ENCODE measurements around the gene CFAP54.
"Not testable (repeated sequence)": the region's sequence is repeated elsewhere in the genome, so short reads cannot be mapped to it uniquely, and the experiment has no call there.

The CFAP54 gene

DNA sequence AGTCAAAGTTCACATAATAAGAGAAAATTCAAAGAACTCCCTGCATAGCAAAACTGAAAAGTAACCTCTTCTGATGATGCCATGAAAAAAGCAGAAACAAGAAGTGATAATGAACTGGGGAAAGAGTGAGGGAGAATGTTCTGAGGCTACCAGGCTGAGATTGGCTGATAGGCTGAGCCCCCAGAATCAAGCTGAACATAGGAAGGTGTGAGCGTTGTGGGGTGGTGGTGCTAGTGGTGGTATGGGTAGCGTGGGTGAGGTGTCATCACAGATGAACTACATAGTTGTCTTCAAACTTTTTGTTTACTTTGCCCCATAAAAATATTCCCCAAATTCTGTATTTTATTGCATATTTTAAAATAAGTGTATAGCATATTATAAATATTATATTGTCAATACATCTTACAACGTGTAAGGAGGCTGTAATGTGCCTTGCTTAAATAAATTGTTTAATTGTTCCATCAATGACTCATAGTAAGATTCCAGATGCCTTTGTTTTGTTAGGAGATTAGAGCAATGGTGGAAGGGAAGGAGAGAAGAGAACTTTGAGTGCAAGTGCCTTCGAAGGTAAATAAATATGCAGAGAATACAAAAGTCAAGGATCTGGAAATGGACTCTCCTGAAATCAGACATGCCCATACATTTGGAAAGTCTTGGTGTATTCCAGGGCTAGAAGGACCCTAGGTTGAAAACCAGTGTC, 15.8 kb upstream of the CFAP54 start:
- no peak for FAIRE-seq

DNA sequence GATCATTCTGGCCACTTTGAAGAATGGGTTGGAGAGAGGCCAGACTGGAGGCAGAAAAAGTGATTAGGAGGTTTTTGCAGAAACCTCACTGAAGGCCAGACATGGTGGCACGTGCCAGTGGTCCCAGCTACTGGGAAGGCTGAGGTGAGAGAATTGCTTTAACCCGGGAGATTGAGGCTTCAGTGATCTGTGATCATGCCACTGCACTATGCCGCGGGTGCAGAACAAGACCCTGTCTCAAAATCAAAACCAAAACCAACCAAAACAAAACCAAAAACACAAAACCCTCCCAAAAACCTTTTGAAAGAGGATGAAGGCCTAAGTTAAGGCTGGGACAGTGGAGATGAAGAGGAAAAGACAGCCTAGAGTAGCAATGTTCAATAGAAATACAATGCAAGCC, 15.2 kb upstream of the CFAP54 start:
- FAIRE-seq: no peak

DNA sequence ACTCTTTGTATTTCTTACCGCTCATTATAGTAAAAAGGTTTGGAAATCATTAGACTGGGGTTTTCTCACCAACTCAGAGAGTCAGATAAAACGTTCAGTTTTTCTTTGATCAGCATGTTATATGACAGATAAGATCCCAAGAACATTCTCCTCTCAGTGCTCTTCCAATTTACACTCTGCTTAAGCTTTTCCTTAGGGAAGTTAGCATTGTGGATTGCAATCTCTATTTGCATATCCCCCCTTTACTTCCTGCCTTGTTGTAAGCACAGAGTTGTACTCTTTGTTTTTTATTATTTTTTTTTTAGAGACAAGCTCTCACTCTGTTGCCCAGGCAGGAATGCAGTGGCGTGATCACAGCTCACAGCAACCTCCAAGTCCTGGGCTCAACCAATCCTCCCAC, 11.4 kb upstream of the CFAP54 start:
- FAIRE-seq: no peak

DNA sequence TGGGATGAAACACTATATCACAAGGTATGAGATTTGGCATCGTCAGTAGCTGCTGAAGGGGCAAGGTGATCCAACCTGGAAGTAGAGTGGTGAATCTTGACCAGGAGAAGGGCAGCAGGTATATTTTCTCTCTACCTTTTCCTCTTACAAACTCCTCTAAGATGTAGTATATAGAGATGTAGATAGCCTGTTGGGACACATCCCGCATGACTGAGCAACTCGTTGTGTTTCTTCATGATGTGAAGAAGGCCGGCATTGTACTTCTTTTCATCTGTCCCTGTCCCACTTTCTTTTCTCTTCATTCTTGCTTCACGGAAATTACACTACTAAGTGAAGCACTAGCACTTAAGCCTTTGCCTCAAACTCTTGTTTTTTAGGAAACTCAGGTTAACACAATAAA, 7.3 kb upstream of the CFAP54 start:
- no peak for FAIRE-seq

DNA sequence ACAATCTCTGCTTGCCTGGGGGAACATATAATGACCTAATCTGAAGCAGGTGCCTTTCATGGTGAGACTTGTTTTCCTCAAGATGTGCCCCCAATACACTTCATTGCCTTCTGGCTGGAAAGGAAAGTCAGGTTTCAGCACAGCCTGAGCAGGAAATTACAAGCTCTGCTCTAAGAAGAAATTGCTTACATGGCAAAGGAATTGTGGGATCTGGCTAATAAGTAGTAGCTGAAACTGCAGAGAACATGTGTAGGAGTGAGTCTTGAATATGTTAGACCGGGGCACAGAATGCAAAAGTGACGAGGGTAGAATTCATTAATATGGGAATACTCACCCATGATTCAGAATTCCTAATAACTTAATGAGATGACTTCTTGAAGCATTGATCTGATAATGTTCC, 6.3 kb upstream of the CFAP54 start:
- no peak for FAIRE-seq

DNA sequence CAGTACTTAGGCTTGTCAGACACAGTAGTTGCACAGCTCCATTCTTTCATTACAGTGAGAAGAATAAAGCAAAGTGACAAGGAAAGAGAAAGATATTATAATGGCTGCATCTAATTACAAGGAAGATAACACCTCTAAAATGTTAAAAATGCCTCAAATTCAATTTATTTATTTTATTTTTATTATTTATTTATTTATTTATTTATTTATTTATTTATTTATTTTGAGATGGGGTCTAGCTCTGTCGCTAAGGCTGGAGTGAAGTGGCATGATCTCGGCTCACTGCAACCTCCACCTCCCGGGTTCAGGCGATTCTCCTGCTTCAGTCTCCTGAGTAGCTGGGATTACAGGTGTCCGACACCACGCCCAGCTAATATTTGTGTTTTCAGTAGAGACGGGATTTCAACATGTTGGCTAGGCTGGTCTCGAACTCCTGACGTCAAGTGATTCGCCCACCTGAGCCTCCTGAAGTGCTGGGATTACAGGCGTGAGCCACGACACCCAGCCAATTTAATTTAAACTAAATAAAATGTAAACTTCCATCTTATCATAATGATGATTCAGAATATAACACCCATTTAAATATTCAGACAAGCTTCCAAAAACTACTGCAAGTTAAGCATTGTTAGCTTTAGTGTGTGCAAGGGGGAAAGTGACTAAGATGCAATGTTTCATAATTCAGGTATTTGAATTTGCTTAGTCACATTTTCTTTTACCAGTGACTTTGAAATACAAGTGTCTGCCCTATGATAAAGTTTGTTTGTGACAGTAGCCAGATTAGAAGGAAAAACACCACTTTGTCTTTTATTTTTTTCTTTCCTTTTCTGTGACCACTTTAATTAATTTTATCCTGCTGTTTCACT, 2.4 kb upstream of the CFAP54 start:
- no peak for FAIRE-seq

DNA sequence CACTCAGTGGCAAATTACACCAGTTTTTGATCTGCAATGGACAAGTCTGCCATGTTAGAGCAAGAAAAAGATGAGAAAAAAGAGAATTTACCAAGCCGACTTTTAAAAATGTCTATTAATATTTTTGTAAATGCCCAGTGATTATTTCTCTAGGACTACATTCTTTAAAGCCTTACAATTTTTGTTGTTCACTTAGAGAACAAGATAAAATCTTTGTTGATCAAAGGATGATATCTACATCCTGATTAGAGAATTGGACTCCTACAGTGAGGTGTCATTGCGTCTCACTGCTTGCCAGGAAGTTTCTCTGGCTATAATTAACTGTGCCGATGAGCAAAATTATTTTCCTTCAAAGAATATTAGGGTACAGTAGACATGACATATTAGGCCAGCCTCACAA, 1.7 kb upstream of the CFAP54 start:
- no peak for FAIRE-seq

DNA sequence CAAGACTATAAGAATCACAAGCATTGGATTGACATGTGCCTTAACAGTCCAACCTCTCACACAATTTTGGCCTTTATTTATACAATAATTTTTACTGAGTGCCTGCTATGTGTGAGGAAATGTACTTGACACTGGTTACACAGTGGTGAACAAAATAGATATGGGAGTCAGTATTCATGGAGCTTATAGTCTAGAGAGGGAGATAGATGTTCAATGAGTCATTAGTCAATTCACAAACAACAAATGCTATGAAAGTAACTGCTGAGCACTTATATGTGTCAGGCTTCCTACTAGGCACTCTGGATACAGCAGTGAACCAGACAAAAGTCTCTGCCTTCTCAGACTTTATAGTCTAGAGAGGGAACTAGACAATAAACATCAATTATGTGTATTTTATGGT, 3.7 kb downstream of the CFAP54 start:
- no peak for FAIRE-seq

DNA sequence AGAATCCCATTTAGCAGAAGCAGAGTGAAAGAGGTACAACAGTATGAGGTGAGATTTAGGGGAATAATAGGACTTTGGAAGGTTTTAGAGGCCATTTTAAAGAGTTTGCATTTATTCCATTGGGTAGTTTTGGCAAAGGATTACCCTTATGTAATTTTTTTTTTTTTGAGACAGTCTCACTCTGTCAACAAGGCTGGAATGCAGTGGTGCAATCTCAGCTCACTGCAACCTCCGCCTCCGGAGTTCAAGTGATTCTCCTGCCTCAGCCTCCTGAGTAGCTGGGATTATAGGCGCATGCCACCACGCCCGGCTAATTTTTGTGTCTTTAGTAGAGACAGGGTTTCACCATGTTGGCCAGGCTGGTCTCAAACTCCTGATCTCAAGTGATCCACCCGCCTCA, 4.8 kb downstream of the CFAP54 start:
- FAIRE-seq: not testable (repeated sequence)

DNA sequence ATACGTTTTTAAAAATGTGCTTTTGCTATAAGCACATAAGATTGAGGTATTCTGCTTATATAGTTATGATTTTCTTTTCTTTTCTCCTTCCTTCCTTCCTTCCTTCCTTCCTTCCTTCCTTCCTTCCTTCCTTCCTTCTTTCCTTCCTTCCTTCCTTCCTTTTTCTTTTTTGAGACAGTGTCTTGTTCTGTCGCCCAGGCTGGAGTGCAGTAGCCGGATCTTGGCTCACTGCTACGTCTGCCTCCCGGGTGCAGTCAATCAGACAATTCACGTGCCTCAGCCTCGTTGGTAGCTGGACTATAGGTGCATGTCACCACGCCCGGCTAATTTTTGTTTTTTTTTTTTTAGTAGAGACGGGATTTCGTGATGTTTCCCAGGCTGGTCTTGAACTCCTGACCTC, 5.8 kb downstream of the CFAP54 start:
- no peak for FAIRE-seq

DNA sequence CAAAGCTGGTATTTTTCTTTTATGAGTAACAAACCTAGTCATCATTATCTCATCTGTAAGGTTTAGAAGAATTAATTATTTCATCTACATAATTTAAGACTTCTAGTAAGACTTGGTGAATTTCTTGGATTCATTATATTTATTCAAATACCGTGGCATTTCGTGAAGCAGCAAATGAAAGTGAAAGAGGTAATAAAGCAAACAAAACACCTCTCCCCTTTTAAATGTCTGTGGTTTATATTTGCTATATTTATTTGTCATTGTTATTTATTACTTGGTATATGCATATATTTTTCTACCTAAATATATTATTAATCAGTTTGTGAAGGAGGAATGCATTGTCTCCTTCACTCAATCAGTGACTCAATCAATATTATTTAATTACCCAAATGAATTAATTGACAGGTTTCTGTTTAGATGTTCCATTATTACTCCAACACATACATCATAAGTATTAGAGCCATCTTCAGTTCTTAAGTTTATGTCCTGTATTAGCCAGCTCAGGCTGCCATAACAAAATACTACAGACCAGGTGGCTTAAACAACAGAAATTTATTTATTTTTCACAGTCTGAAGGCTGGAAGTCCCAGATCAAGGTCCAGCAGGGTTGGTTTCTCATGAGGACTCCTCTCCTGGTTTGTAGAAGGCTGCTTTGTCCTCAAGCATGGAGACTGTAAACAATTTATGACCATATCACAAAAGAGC, 6.6 kb downstream of the CFAP54 start:
- FAIRE-seq: no peak

DNA sequence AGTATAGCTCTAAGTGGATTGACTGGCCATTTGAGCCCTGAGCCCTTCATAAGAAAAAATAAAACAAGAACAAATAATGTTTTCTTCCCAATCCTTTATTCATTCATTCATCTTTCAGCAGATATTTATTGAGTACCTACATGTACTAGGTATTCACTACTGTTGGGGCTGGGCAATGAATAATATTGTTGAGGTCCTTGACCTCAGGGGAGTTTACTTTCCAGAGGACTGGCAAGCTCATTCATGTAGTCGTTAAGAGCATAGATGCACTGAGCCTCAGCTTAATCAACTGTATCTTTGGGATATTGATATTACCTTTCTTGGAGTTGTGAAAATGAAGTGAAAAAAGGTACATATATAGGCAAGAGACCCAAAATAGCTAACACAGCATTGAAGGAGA, 7.6 kb downstream of the CFAP54 start:
- FAIRE-seq: no peak

DNA sequence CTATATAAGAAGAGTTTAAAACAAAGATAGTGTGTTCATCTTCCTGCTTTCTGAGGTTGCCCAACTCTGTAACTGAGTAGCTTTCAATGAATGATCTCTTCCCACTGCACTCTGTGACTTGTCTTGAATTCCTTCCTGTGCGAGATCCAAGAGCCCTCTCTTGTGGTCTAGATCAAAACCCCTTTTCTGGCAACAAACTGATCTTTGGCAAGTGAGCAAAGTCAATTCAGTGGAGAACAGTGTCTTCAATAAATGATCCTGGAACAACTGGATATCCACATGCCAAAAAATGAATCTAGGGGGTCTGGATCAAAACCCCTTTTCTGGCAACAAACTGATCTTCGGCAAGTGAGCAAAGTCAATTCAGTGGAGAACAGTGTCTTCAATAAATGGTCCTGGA, 8.5 kb downstream of the CFAP54 start:
- no peak for FAIRE-seq

DNA sequence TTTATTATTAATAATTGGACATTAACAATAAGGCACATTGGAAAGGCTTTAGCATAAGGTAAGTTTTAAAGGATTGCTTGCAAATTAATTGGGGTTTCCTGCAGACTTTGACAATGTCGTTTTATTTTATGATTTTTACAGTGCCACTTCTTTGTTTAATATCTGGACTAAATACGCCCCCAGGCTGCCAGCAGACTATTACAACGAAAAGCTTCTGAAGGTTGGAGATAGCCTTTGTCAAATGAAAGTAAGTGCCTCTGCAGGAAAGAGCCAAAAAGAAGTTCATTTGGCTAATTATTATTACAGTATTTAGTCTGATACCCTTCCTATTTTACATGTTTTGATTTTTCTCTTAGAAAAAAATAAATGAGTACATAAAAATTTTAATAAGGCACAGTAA, 11.3 kb downstream of the CFAP54 start:
- FAIRE-seq: no peak

DNA sequence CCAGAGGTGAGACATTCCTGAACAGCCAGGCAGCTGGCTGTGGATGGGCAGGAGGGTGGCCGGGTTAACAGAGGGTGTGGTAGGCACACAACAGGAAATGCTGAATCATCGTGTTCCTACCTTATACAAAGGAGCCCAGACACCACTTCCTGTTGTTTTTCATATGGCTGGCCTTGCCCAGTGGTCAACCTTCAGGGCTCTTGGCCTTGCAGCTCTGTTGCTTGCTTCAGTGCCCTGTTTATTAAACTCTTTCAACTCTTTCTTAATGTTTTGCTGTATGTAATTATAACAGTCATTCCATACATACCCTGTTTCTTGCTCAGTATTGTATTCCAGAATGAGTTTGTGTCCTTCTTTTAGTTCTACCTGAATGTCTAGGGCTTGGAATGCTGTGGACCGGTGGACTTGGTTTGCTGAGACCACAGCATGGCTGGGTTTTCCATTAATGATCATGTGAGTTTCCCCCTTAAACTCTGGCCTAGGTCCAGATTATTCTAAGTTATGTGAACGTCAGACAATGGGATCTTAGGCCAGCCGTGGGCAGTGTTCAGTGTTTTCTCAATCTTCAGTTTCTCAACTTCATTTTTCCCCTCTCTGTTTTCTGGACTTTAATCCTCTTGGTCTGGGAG, 11.9 kb downstream of the CFAP54 start:
- FAIRE-seq: no peak

DNA sequence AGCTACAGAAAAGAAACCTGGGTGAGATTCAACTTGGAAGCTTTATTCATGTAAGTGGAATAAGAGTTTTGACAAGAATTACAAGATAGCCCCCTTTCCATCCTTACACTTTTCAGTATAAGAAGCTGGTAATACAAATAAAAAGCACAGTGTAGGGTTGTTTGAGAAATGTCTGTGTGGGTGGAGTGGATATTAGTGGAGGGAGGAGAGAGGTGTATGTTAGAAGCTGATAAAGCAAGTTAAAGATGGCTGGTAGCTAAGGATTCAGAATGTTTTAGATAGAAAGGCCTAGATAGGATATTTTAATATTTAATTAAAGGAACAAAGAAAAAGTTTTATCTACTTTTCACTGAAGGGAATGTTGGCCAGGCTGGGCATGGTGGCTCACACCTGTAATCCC, 12.5 kb downstream of the CFAP54 start:
- FAIRE-seq: no peak

DNA sequence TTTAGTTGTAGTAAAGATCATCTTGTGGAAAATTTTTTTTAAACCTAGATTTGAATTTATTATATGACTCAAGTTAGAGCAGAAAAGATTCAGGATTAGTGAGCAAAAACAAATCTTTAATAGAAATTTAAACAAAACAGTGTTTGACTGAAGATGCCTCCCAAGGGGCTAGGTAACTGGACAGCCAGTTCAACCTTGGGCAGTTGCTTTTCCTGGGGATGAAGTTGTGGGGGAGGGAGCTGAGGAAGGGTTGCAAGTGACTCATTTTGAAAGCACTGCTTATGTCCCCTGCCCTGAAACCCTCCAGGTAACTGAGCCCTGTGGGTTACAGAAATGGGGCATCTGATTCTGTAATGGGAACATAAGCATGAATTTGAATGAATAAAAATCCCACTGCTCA, 13.1 kb downstream of the CFAP54 start:
- no peak for FAIRE-seq

DNA sequence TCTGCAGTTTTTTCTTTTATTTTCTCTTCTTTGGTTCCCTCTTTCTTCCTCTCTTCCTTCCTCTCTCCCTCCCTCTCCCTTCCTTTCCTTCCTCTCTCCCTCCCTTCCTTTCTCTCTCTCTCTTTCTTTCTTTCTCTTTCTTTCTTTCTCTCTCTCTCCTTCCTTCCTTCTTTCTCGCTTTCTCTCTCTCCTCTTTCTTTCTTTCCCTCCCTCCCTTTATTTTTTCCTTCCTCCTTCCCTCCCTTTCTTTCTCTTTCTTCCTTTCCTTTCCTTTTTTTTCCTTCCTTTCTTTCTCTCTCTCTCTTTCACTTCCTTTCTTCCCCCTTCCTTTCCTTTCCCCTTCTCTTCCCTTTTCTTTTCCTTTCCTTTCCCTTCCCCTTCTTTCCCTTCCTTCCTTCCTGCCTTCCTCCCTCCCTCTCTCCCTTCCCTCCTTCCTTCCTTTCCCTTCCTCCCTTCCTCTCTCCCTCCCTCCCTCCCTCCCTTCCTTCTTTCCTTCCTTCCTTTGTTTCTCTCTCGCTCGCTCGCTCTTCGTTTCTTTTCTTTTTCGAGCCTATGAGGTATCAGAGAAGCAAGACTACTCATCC, 13.7 kb downstream of the CFAP54 start:
- FAIRE-seq: no peak

DNA sequence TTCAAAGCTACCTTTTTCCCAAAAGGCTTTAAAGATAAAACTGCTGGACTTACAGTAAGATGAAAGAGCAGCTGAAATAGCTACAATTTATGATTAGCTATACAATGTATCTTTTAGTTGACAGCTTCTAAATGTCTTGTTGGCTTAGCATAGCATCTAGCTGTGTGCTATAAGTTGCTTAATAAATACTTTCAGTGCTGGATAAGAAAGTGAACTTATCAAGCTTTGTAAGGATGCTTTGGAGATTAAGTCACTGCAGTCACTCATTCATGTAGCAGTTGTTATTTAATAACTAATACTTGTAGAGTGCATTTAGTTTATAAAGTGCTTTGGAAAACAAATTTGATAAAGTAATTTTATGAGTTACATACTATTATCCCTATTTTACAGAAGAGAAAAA, 14.6 kb downstream of the CFAP54 start:
- FAIRE-seq: no peak

DNA sequence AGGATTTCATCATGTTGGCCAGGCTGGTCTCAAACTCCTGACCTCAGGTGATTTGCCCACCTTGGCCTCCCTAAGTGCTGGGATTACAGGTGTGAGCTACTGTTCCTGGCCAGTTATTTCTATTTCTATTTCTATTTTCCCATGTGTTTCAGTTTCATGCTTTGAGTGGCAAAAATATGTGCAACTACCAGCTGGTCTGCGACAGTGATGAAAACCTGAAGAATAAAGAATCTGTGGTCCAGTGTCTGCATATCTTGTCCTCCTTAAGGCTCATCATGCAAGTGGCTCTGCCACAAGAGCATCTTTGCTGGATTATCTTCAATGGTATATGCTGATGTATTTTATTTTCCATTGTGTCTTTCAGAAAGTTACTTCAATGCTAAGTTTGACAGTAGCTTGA, 17.4 kb downstream of the CFAP54 start:
- no peak for FAIRE-seq

DNA sequence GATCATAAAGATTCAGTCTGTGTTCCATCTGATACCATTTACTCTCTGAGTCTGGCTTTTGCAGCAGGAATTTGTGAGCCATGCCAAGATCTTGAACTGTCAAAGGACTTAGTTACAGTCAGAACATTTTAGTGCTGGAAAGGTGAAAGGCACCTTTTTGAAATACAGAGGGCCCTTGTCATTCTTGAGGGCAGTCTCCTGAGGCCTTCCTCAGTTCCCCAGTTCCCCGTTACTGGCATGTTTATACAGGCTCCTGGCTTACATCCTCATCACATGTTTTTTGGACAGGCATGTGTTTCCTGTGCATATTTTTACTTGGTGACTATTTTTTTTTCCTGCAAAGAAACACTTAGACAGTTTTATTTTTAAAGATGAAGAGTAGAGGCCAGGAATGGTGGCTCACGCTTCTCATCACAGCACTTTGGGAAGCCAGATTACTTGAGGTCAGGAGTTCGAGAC, 21.0 kb downstream of the CFAP54 start:
- no peak for FAIRE-seq

DNA sequence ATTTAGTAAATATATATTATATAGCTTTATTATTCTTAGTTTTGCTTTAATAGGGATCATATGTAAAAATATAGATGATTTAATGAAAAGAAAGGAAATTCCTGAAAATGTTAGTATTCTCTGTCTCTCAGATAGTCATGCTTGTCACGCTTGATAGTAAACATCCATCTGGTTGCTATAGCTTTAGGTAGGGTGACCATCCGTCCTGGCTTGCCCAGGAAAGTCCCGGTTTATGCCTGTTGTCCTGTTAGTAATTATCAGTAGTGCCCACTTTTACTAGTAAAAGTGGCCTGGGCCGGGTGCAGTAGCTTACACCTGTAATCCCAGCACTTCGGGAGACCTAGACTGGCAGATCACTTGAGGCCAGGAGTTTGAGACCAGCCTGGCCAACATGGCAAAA, 23.8 kb downstream of the CFAP54 start:
- no peak for FAIRE-seq

DNA sequence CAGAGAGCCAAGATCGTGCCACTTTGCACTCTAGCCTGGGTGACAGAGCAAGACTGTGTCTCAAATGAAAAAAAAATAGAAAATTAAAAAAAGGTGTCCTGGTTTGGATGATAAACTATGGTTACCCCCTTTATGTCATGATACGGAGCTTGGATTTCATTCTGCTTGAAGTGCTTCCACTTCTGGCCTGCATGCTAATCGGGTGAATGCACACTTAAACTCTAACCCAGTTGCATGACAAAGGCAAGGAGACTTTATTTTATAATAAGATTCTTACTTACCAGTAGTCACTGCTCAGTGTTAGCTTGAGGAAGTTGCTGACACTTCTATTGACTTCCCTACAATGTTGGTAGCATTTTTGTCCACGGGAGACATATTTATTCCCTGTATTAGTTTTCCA, 24.3 kb downstream of the CFAP54 start:
- FAIRE-seq: no peak

All from TTC549 (cell line).